Hematopoietic multipotent progenitor cell treated with erythropoietin and hydrocortisone succinate and interleukin-3 and kit ligand, for 6 days (in vitro differentiated cells): ENCODE measurements around the gene ASGR1.

ENCODE experiments used
- DNase-seq: peaks from one replicate; pipeline ENCODE4 v3.0.0-alpha.2; 2015

Gene ASGR1

DNA sequence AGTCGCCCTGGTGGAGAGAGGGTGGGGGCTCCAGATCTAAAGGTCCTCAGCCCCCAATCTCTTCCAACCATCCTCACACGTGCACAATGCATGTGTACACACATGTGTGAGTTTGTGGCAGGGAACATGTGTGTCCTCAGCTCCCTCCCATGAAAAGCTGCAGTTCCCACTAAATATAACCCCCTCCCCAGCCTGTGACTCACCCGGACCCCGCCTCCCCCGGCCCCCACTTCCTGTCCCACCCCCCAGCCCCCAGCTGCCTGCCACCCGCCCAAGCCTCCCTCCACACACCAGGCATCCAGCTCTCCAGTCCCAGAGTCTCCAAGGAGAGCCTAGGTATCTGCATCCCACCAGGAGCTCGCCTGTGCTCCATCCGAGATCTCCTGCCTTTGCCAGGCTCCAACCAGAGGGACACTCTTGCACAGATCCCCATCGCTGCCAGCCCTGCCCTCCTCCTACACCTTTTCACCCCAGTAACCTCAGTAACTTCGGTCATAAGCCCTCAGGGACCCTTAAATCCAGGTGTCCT, 36.5 kb upstream of the ASGR1 start:
- DNase-seq, result peak; percentile 26

DNA sequence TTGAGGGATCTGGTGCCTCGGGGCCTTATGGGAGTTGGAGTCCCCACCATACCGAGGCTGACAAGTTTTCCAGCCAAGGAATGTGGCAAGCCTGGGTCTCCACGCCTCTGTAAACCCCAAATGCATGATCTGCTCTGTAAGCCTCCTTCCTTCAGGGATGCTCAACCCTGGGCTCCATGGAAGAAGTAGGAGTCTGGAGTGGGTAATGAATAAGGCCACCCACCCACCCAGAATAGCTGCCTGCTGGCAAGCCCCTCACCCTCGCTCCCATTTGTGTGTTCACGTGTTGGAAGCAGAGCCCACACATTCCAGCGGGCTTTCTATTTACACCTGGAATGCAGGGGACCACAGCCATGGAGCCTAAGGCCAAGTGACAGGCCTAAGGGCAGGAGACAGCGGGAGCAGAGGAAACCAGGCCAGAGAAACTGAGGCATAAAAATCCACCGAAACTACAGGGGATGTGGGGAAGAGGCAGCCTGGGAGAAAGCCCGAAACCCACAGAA, 36.0 kb upstream of the ASGR1 start:
- DNase-seq, result no peak

DNA sequence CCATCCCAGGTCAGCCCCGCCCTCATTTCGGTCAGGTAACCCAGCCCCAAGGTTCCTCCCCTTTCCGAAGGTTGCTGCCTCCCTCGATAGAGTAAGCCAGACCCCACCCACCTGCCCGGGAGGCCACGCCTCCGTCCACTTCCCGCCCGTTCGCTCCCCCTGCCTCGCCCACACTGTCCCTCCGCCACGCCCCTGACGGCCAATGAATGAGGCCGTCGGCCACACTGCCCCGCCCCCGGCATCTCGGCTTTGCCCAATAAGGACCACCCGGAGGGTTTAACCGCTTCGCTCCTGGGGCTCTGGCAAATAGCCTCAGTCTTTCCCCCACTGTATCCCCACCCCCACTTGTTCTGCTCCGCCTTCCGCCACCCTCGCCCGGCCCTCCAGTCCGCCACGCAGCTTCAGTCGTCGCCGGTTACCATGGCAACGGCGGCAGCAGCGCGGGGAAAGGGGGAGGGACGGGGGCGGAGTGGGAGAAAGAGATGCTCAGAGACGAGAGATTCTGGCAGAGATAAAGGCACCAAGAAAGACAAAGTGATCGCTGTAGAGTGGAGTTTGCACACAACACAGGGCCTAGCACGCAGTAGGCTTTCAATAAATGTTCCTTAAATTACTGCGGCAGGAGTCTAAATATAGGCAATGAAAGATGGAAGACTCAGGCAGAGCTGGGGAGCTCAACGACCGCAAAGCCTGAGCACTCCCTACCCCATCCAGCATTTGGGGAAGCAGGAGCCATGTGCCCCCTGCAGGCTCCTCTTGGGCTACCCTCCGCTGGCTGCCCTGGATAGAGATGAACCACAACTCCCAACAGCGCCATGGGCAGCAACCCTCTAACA, 35.3 kb upstream of the ASGR1 start:
- peak; percentile 99 for DNase-seq

DNA sequence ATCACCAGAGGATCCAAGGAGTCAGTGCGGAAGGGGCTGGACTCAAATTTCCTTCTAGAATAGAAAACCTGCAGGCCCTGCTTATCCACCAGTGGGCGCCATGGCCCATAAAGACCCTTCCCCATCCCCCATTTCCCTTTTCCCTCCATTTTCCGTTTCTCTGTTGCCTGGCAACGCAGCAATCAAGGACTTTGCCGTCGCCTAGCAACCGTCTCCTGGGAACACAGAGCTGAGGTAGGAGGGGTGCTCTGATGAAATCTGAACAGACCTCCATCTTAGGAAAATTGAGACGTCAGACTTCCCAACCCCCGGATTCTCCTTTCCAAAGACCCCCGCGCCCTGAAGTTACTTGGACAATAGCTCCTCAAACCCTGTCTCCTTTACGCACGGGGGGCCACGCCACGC, 34.7 kb upstream of the ASGR1 start:
- peak; percentile 86 for DNase-seq

DNA sequence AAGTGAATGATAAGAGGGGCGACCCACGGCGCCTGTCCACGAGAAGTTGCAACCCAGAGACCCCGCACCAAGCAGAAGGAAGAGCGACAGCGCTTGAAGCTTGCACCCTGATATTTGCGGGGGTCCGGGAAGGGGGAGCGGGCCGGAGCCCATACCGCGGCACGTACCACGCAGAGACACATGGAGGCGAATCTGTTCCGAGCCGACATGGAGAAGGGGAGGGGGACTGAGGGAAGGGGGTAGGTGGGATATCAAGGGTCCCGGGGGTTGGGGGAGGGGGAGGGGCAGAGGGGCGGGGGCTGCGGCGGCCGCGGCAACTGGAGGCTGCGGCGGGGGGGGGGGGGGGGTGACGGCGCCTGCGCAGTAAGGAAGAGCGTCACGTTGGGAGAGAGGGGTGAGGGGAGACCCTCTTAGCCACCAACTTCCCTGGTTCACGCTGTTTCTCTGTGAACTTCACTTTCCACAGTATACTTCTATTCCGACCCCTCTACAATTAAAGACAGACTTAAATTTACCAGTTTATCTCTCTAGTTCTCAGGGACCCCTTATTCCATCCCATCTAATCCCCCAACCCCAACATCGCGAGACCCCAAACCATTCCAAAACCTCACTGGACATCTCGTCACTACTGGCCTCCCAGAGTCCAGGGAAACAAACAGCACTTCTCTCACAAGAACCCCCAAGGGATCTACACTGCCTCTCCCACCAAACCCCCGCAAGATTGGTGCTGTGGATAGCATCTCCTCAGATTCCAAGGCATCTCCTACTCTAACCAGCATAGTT, 32.5 kb upstream of the ASGR1 start:
- no peak for DNase-seq

DNA sequence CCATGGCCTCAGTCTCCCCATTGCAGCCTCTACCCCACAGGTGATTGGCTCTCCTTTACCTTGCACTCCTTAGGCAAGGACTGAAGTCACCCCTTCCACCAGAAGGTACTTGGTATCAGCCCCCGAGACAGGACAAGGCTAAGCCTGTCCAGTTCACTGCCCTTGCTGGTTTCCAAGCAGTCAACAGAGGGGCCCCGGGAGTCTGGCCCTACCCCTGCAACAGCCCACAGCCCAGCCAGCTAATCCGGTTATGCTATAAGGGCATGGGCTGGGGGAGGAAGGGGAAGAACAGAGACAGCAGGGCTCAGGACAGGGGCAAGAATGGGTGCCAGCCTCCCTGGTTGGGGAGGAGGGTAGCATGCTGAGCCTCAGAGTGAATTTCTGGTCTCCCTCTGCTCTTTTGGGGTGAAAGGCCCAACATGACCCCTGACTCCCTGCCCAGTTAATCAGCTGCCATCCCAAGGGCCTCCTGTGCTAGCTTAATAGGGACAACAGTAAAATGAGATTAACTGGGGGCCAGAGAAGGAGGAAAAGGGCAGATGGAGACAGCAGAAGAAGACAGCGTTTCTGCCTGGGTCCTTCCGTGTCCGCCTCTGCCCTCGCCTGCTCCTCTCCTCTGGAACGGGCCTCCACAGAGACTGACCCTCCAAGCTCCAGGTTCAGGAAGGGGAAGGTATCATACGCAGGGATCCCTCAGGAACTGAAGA, 29.7 kb upstream of the ASGR1 start:
- no peak for DNase-seq

DNA sequence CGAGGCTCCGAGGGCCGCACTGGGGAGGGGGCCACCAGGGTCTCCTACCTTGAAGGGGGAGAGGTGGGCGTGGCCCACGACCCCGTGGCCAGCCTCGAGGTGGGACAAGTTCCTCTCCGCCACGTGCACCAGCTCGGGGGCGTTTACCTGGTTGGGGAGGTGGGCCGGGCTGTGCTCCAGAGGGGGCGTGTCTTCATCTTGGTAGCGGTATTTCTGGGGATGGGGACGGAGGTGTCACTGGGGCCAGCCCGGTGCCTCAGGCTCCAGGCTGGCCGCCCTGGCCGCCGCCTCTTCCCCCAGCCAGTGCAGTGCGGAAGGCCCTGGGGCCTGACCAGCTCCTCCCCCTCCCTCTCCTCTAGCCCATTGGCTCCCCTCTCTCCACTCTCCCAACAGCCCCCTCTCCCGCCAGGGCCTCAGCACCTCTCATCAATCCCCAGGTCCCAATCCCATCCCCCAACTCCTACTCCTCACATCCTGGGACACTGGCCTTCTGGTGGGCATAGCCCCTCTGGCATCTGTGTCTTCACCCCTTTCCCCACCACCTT, 28.9 kb upstream of the ASGR1 start:
- no peak for DNase-seq

DNA sequence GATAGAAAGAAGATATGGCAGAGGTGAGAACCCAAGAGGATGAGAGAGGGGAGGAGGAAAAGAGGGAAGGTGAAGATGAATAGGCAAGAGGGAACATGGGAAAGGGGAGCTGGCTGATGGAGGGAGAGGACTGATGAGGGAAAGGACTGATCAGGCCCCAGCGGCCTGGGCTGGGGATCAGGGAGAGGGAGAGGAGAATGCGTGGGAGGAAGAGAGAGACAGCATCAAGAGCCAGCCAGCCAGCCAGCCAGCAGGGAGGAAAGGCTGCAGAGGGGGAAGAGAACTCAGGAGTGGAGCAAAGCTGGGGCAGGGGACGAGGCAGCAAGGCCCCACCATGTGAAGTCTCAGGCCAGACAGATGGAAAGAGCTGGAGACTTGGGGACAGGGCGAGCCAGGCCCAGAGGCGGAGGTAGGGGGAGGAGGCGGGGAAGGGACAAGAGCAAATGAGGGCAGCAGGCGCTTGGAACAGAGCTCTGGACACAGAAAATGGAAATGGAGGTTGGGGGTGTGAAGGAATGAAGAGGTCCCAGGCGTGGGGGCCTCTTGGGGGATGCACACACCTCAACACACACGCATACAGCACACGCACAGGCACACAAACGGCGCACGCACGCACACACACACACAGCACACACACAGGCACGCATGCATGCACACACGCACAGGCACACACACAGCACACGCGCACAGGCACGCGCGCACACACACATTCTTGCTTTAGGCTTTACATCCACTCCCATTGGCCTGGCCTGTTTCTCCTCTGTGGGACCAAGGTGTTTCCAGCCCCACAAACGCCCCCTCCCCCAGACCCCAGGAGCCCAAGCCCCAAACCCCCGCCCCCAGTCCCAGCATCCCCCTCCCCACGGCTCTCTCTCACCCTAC, 28.2 kb upstream of the ASGR1 start:
- DNase-seq, result no peak

DNA sequence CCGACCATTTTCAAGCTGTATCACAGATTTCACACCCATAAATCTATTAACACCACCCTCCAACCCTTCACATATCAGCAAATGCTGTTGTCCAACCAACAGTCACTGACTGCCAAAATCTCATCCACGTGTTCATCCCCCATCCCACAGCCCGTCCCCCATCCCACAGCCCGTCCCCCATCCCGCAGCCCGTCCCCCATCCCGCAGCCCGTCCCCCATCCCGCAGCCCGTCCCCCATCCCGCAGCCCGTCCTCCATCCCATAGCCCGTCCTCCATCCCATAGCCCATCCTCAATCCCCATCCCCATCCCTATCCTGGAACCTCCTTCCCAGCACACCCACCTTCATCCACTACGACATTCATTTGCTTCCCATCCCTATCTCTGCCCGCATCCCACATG, 26.4 kb upstream of the ASGR1 start:
- DNase-seq, result no peak

DNA sequence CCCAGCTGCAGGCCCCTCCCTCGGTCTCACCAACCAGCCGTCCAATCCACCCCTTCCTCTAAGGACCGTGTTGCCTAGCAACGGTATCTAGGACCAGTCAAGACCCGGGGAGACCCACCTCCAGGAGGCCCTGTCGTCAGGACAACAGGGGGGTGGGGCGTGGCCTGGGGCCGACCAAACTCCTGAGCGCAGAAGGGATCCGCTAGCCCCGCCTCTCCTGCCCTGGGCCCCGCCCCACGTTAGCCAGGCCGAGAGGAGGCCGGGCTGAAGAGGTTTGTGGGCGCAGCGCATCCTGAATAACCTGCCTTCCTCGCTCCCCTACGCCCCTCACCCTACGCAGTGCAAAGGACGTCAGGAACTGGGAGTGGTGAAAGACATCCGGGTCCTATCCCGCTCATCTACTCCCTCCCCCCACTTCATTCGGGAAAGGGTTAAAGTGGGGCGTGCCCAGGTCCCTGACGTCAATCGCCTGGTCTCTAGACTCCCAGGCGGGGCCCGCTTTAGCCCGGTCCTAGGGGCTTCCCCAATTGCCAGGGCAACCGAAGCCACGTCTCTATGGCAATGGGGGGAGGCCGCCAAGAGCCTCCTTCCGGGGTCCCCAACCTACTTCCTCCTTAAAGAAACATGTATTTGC, 25.8 kb upstream of the ASGR1 start:
- DNase-seq, result peak; percentile 86

DNA sequence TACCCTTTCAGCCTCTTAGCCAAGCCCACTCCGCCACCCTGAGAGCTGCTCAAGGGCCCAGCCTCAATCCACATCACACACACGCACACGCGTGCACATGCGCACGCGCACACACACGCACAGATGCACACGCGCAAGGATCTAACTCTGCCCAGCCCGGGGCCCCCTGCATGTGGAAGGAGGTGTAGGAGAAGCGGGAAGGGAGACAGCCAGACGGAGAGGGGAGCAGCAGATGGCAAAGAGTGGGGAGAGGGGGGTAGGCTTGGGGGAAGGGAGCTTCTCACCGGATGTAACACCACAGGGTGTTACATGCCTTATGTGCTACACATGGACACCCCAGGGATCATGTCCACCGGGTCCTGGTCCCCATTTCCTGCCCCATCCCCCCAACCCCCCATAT, 25.2 kb upstream of the ASGR1 start:
- DNase-seq, result no peak

DNA sequence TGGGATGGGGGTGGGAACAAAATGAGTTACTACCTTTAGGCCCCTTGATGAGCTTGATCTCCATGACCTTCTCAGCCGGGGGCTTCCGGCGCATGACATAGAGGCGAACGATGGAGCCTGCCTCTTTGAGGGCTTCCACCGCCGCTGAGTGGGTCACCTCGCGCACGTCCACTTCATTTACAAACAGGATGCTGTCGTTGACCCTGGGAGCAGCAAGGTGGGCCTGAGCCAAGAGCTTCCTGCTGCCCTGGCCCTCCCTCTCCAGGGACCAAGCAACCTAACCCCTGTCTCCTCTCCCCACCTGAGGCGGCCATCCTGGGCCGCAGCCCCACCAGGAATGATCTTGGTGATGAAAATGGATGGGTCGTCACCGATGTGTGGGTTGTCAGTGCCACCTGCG, 24.2 kb upstream of the ASGR1 start:
- no peak for DNase-seq

DNA sequence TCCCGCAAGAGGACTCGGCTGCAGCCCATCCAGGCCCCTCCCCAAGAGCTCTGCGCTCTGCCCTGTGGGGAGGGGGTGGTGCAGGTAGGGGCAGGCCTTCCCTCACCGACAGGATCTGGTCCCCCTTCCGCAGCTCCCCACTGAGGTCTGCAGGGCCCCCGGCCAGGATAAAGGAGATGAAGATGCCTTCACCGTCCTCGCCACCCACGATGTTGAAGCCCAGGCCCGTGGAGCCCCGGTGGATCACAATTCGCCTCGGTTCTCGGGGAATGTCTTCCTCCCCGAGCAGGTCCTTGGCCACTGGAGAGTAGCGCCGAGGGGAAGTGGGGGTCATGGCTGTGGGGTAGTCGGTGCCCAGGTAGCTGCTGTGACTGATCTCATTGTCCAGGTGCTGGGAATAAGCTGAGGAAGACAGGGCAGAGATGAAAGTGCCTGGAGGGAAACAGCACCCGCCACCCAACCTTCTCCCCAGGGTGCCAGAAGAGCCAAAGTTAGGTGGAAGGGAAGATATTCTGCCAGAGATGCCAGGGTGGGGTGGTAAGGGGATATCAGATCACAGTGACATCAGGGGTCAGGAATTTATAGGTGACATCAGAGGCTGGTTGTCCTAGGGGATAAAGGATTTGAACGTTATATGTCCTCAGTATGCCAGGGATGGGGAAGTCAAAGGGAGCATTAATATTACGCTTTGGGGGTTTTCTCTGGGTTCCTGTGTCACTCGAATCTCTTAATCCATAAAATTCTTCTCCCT, 17.7 kb upstream of the ASGR1 start:
- no peak for DNase-seq

DNA sequence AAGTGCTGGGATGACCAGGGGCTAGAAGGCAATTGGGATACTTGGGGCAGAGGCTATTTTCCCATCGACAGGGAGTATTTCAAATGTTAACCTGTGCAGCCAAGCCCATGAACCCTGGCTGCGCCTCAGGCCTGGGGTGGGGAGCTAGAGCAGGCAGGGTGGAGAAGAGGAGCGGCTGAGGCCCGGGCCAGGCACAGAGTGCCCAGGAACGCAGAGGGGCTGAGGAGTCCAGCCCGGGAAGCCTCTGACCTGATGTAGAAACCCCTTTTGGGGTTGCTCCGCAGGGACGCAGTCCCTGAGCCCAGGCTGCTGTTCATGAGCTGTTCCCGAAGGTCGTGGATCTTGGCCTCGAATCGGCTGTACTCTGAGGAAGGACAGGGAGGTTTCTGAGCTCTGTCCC, 16.8 kb upstream of the ASGR1 start:
- no peak for DNase-seq

DNA sequence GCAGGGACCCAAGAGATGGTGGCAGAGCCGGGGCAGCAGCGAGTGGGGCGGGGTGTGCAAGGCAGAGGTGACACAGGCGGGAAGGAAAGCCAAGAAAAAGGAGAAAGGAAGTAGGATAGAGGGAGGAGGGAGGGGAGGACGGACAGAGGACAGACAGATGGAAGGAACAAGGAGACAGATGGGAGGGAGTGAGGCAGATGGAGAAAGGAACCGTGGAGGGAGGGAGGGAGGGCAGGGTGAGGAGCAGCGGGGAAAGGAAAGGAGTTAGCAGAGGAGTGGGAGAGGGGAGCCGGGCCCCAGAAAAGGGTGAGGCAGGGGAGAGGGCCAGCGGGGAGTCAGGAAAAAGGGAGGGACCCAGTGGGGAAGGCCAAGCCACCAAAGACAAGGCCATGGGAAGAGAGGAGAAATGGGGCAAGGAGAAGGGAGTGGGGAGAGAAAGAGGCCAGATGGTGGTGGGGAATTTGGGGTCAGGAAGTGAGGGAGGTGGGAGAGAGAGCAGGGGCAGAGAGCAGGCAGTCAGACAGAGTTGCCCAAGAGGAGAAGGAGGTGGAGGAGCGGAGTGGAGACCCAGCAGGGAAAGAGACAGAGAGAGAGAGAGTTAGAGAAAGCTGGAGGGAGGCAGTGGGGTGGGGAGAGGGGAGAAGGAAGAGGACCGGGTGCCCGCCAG, 13.2 kb upstream of the ASGR1 start:
- no peak for DNase-seq

DNA sequence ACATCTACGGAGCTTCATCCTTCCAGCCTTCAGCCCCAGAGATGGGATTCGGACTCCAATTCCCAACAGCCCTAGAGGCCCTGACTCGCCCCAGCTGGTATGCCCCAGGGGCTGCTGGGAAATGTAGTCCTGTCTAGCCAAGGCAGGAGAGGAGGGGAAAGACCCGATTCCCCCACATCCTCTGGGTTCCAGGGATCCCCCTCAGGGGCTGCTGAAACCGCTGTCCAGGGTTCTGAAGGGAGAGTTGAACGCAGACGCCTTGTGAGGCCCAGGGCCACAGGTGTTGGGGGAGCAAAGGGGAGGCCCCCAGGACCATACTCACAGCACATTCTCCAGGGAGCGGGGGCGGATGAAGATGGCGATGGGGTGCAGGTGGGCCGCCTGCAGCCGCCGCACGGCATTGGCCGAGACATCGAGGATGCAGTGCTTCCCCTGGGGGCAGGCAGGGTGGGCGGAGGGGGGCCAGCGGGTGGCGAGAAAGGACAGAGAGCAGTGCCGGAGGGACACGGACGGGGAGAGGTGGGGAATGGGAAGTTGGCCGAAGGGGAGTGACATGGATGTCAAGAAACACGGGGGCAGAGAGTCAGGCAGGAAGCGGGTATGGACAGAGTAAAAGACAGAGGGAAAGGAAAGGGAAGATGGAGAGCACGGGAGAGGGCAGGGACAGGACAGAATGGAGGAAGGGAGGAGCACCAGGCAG, 12.6 kb upstream of the ASGR1 start:
- DNase-seq, result peak; percentile 59

DNA sequence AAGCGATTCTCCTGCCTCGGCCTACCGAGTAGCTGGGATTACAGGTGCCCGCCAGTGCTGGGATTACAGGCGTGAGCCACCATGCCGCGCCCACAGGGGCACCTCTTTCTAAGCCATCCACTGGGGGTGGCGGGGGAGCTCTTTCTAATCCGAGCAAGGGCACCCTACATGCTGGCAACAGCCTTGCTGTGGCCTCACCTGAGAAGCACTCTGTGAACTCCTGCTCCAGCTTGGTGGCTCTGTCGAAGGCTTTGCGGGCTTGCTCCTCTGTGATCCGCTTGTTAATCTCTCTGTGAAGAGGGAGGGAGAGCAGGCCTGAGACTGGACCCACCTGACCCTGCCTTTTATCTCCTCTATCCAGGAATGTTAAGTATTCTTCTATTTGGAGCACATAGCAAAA, 11.9 kb upstream of the ASGR1 start:
- no peak for DNase-seq

DNA sequence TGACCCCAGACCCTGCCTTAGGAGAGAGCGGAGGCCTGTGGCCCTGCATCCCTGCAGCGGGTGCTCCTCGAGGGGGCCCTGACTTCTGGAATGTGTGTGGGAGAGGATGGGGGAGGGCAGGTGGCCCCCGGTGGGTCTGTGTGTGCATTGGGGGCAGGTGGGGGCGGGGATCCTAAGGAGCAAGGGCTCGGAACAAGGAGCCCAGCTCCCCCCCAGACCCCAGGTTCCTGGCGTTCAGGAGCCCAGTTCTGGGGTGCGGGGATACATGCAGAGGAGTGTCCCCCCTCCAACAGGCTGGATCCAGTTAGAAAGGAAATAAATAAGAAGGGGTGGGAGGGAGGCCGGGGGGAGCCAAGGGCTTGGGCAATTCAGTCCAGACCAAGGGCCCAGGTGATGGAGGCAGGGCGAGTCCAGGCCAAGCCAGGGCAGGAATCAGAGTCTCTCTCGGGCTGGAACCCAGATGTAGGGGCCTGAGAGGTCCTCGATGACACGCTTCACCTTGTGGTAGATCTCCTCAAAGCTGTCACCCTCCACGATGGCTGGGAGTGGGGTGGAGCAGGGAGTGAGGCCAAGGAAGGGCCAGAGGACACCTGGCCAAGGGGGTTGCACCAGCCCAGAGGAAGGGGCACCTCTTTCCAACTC, 11.2 kb upstream of the ASGR1 start:
- DNase-seq, result no peak

DNA sequence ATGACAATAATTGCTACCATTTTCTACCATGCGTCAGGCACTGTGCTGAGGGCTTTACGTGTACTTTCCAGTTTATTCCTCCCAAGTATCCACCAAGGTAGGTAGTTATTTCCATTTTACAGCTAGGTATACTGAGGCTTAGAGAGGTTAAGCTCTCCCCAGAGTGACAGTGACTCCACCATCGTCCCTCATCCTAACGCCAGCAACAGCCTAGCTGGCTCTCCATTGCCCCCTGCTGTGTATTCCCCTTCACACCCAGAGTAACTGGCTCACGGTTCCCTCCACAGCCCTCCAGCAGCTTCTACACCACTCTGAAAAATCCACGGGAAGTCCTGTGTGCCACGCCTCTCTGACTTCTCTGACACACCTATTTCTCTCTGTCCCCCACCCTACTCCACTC, 7.1 kb upstream of the ASGR1 start:
- DNase-seq, result peak; percentile 35
